Fibroblast of mammary gland (primary cell): ENCODE data around the gene SIK2.

Experiments used
- DNase-seq: peaks from one replicate; pipeline ENCODE4 v3.0.0-alpha.2; 2010; ENCODE audit warnings: low read depth
- H3K4me3 ChIP-seq: 2 replicates; pipeline ENCODE4 v1.5.1; 2011; ENCODE audit warnings: low read depth, mild to moderate bottlenecking, low read length, moderate library complexity; ENCODE audit not compliant: control insufficient read depth
- CTCF ChIP-seq: conservative IDR thresholded peaks from 2 replicates; pipeline ENCODE4 v1.5.1; 2011; ENCODE audit warnings: low read depth, low read length, inconsistent platforms; ENCODE audit not compliant: control insufficient read depth, insufficient read depth

The SIK2 gene

GRCh38 chr11:111561306-111561705, 40.9 kb upstream of the SIK2 start:
- no peak for DNase-seq
- TF ChIP-seq CTCF, result no peak

GRCh38 chr11:111561791-111562325, 40.4 kb upstream of the SIK2 start:
- peak; percentile 90 for DNase-seq
- no peak overlapping the region for H3K4me3 ChIP-seq
- no peak for TF ChIP-seq CTCF

More at GRCh38 chr11:111561306-111561705, 40.9 kb upstream of the SIK2 start:
- H3K4me3 ChIP-seq, result no peak overlapping the region

- DNase-seq, result no peak
- H3K4me3 ChIP-seq, result no peak overlapping the region
- no peak for TF ChIP-seq CTCF
Observed at GRCh38 chr11:111562692-111563389, 39.4 kb upstream of the SIK2 start.

GRCh38 chr11:111565114-111565720, 37.0 kb upstream of the SIK2 start:
- peak; percentile 89 for TF ChIP-seq CTCF
- H3K4me3 ChIP-seq, result no peak overlapping the region
- peak; percentile 78 for DNase-seq

- H3K4me3 ChIP-seq, result no peak overlapping the region
- TF ChIP-seq CTCF, result no peak
- DNase-seq, result no peak
Observed at GRCh38 chr11:111566324-111566723, 35.9 kb upstream of the SIK2 start.

GRCh38 chr11:111569476-111569875, 32.8 kb upstream of the SIK2 start:
- H3K4me3 ChIP-seq, result no peak overlapping the region
- no peak for DNase-seq
- no peak for TF ChIP-seq CTCF
